ENCODE measurements around the gene ANKRD65. TPM values are rescaled to one million over a fixed set of nuclear protein-coding genes. Genes with fewer than 3 reads are reported as not detected.

ANKRD65 gene
- total RNA-seq, 1 experiment from 2014 or later: 0.18 TPM

DNA sequence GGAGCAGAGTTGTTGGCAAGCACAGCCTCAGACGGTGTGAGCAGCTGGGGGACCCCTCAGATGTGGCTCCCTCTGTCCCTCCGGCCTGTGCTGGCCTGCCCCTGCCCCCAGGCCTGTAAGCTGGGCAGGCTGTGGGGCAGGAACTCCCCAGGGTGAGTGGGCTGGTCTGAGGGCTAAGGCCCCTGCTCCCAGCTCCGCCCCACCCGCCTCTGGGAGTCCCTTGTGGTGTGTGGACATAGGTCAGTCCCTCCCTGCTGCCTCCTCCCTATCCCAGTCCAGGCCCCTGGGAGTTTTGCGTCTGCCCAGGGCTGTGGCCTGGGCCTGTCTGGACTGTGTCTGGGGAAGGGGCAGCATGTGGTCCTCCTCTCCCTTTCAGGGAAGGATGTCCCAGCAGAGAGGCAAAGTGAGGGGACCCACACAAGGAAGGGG is 10.8 kb upstream of the ANKRD65 start:
- no peaks in the 10 kb centered on the region for H3K27me3 ChIP-seq (ENCODE audit: low read length)
- DNase-seq (peak; percentile 37), ATAC-seq (peak; percentile 4)
- POLR2A ChIA-PET (ENCODE audit: unreplicated experiment): no interaction called here
- TF ChIP-seq EZH2phosphoT487 (IDR thresholded peaks at IDR 0.05; ENCODE audit: borderline replicate concordance, low read length): no peak
- no peak for TF ChIP-seq EZH2 (IDR thresholded peaks at IDR 0.05; ENCODE audit: low read length, unreplicated experiment)
- no peak for TF ChIP-seq CTCF (conservative IDR thresholded peaks at IDR 0.05; ENCODE audit: low read depth, low read length)
- H2AFZ ChIP-seq (ENCODE audit: low read length): peak overlapping the region; percentile 35; the same call in 1 of the 2 replicates
- no peak overlapping the region for H3K4me3 ChIP-seq (ENCODE audit: low read length)
- H4K20me1 ChIP-seq (ENCODE audit: low read length): no peaks in the 10 kb centered on the region
- H3K4me1 ChIP-seq (ENCODE audit: insufficient read depth, low read length): peaks cover 48% of the 10 kb centered on the region
- no peak overlapping the region for H3K27ac ChIP-seq (ENCODE audit: low read length)
- no peak overlapping the region for H3K9ac ChIP-seq (ENCODE audit: low read length)
- peaks cover 4% of the 10 kb centered on the region for H3F3A ChIP-seq (ENCODE audit: low read length, unreplicated experiment)
- CTCF ChIA-PET: interaction anchor here (0.7 kb wide), 1 partner anchor 33 kb away, joined by 3 read pairs; no protein-coding TSS in a partner anchor
- BruUV-seq (replicated peaks): no TSS peak
- intact Hi-C loops (cut with micrococcal nuclease): no loop called here
- H3K36me3 ChIP-seq (ENCODE audit: low read depth, low read length): no peaks in the 10 kb centered on the region
- no peaks in the 10 kb centered on the region for H3K9me2 ChIP-seq (replicated peaks; ENCODE audit: low read length)
- no peaks in the 10 kb centered on the region for H3K9me3 ChIP-seq (ENCODE audit: low read length)
- peak overlapping the region; percentile 29; the same call in 1 of the 2 replicates for H3K4me2 ChIP-seq (ENCODE audit: low read length)
- peaks cover 11% of the 10 kb centered on the region for H3K79me2 ChIP-seq (ENCODE audit: low read length)

- Histone ChIP-seq H4K20me1 (ENCODE audit: low read length) (no peaks in the 10 kb centered on the region), H3K9me2 (replicated peaks; ENCODE audit: low read length) (no peaks in the 10 kb centered on the region), H3K27ac (ENCODE audit: low read length) (no peak overlapping the region), H3K36me3 (ENCODE audit: low read depth, low read length) (no peaks in the 10 kb centered on the region), H2AFZ (ENCODE audit: low read length) (peak overlapping the region; percentile 35; the same call in 1 of the 2 replicates), H3K27me3 (ENCODE audit: low read length) (no peaks in the 10 kb centered on the region), H3F3A (ENCODE audit: low read length, unreplicated experiment) (peaks cover 4% of the 10 kb centered on the region), H3K9ac (ENCODE audit: low read length) (no peak overlapping the region), H3K4me1 (ENCODE audit: insufficient read depth, low read length) (peaks cover 42% of the 10 kb centered on the region), H3K4me3 (ENCODE audit: low read length) (no peak overlapping the region), H3K79me2 (ENCODE audit: low read length) (peaks cover 4% of the 10 kb centered on the region), H3K4me2 (ENCODE audit: low read length) (0 out of 2 replicates have a peak overlapping the region, but pooled peaks have one; percentile 29), H3K9me3 (ENCODE audit: low read length) (no peaks in the 10 kb centered on the region)
- CTCF ChIA-PET: interaction anchor here (0.7 kb wide), 1 partner anchor 33 kb away, joined by 3 read pairs; no protein-coding TSS in a partner anchor
- DNase-seq (no peak), ATAC-seq (no peak)
- POLR2A ChIA-PET (ENCODE audit: unreplicated experiment): no interaction called here
- intact Hi-C loops (cut with micrococcal nuclease): no loop called here
- no TSS peak for BruUV-seq (replicated peaks)
- no peak for TF ChIP-seq EZH2 (IDR thresholded peaks at IDR 0.05; ENCODE audit: low read length, unreplicated experiment)
- no peak for TF ChIP-seq EZH2phosphoT487 (IDR thresholded peaks at IDR 0.05; ENCODE audit: borderline replicate concordance, low read length)
- no peak for TF ChIP-seq CTCF (conservative IDR thresholded peaks at IDR 0.05; ENCODE audit: low read depth, low read length)
Observed at GRCh38 chr1:1430992-1431844, 10.1 kb upstream of the ANKRD65 start.
